CD14-positive monocyte (primary cell): Measurements from ENCODE around the gene ARHGAP10. TPM values are rescaled to one million over a fixed set of nuclear protein-coding genes. Genes with fewer than 3 reads are reported as not detected.

ENCODE experiments used
- DNase-seq, 3 donors: peaks; one replicate each; pipeline ENCODE4 v3.0.0-alpha.2; 2011 to 2022
- H2AFZ ChIP-seq: 2 replicates; pipeline ENCODE4 v1.6.0; 2012; ENCODE audit warnings: mild to moderate bottlenecking, low read depth, low read length, inconsistent platforms; ENCODE audit not compliant: insufficient read depth, poor library complexity, severe bottlenecking
- H3K27ac ChIP-seq, 2 donors: 1 replicate in 1 of 2; 2 replicates in 1 of 2; pipeline ENCODE4 v1.5.1; 2012 to 2013; ENCODE audit warnings: low read length in 2 of 2, control low read depth in 1 of 2, inconsistent platforms in 1 of 2, low read depth in 1 of 2, mild to moderate bottlenecking in 1 of 2
- H3K27me3 ChIP-seq, 2 donors: one replicate each; pipeline versions ENCODE4 v1.6.0 to v1.6.1; 2011 to 2013; ENCODE audit warnings: low read length in 2 of 2; ENCODE audit not compliant: control insufficient read depth in 2 of 2, insufficient read depth in 2 of 2
- H3K36me3 ChIP-seq, 2 donors: replicated peaks in 1 of 2; 1 replicate in 1 of 2; 2 replicates in 1 of 2; pipeline versions ENCODE4 v1.5.1 to v1.6.1; 2012 to 2013; ENCODE audit warnings: low read length in 2 of 2, control low read depth in 1 of 2, inconsistent platforms in 1 of 2, mild to moderate bottlenecking in 1 of 2; ENCODE audit not compliant: insufficient read depth in 2 of 2, control insufficient read depth in 1 of 2
- H3K4me1 ChIP-seq, 2 donors: 1 replicate in 1 of 2; 2 replicates in 1 of 2; pipeline versions ENCODE4 v1.5.1 to v1.6.1; 2012 to 2013; ENCODE audit warnings: low read length in 2 of 2, control low read depth in 1 of 2, inconsistent platforms in 1 of 2, mild to moderate bottlenecking in 1 of 2, moderate library complexity in 1 of 2; ENCODE audit not compliant: insufficient read depth in 2 of 2, control insufficient read depth in 1 of 2
- H3K4me2 ChIP-seq: replicated peaks from 2 replicates; pipeline ENCODE3; 2012; ENCODE audit warnings: low read length, moderate library complexity, mild to moderate bottlenecking; ENCODE audit not compliant: poor library complexity, severe bottlenecking; ENCODE audit errors: extremely low read depth
- H3K4me3 ChIP-seq, 3 experiments: fragments of 200-600 bp in 1 of 3; sonication (generic) in 1 of 3; replicated peaks in 1 of 3; 1 replicate in 2 of 3; 2 replicates in 1 of 3; pipeline ENCODE4 v1.5.1; 2011 to 2013; ENCODE audit warnings: low read length in 3 of 3, mild to moderate bottlenecking in 3 of 3, control low read depth in 2 of 3, low read depth in 2 of 3, inconsistent platforms in 1 of 3, moderate library complexity in 1 of 3
- H3K79me2 ChIP-seq: 2 replicates; pipeline ENCODE4 v1.6.0; 2012; ENCODE audit warnings: mild to moderate bottlenecking, control low read depth, inconsistent platforms, low read length, moderate library complexity; ENCODE audit not compliant: insufficient read depth
- H3K9ac ChIP-seq: 2 replicates; pipeline ENCODE4 v1.6.0; 2017; ENCODE audit warnings: low read length, mild to moderate bottlenecking; ENCODE audit not compliant: insufficient read depth, poor library complexity, severe bottlenecking
- H3K9me3 ChIP-seq, 2 donors: replicated peaks in 1 of 2; 1 replicate in 1 of 2; 2 replicates in 1 of 2; pipeline versions ENCODE4 v1.5.1 to v1.6.1; 2012 to 2013; ENCODE audit warnings: low read length in 2 of 2, control low read depth in 1 of 2; ENCODE audit not compliant: control insufficient read depth in 1 of 2, insufficient read depth in 1 of 2
- H4K20me1 ChIP-seq: 2 replicates; pipeline ENCODE4 v1.6.0; 2012; ENCODE audit warnings: mild to moderate bottlenecking, low read length, control low read depth, moderate library complexity; ENCODE audit not compliant: insufficient read depth
- H3K27ac Mint-ChIP-seq, 7 donors: one replicate each; pipeline ENCODE4 v1.8.0; 2020; ENCODE audit warnings: mild to moderate bottlenecking in 7 of 7, mixed read lengths in 7 of 7, moderate library complexity in 6 of 7, inconsistent platforms in 2 of 7
- H3K27me3 Mint-ChIP-seq, 3 donors: one replicate each; pipeline ENCODE4 v1.8.0; 2021 to 2022; ENCODE audit warnings: low read depth in 3 of 3, mild to moderate bottlenecking in 3 of 3, mixed read lengths in 3 of 3, moderate library complexity in 3 of 3, inconsistent platforms in 1 of 3
- H3K36me3 Mint-ChIP-seq, 2 donors: one replicate each; pipeline ENCODE4 v1.8.0; 2020; ENCODE audit warnings: mixed read lengths in 2 of 2, inconsistent platforms in 1 of 2, mild to moderate bottlenecking in 1 of 2
- H3K4me1 Mint-ChIP-seq: one replicate; pipeline ENCODE4 v1.8.0; 2020; ENCODE audit warnings: mild to moderate bottlenecking, mixed read lengths
- H3K4me3 Mint-ChIP-seq, 2 donors: one replicate each; pipeline ENCODE4 v1.8.0; 2020; ENCODE audit warnings: mild to moderate bottlenecking in 2 of 2, mixed read lengths in 2 of 2, moderate library complexity in 1 of 2
- H3K9me3 Mint-ChIP-seq, 7 donors: one replicate each; pipeline ENCODE4 v1.8.0; 2020 to 2022; ENCODE audit warnings: mixed read lengths in 7 of 7, mild to moderate bottlenecking in 6 of 7, moderate library complexity in 6 of 7, inconsistent platforms in 2 of 7
- WGBS: methylation state at CpG from one replicate; pipeline ENCODE4 v1.1.5; 2013; ENCODE audit warnings: missing lambda C conversion rate; ENCODE audit not compliant: insufficient coverage; 5-methylcytosine and 5-hydroxymethylcytosine counted together
- intact Hi-C, 2 donors: fragments of 100-400 bp; cut with micrococcal nuclease; formaldehyde crosslinking; loops; one replicate each; pipeline versions ENCODE4 v1.15.0 to v1.15.1; 2023
- polyA plus RNA-seq, 3 donors: library from polyadenylated mRNA; depleted of rRNA in 1 of 3; unstranded in 2 of 3; stranded (reverse) in 1 of 3; fragments of 300-500 nt in 2 of 3; fragments of >200 nt in 1 of 3; fragmentation: Illumina TruSeq in 2 of 3; gene quantifications; 1 replicate in 2 of 3; 2 replicates in 1 of 3; pipeline ENCODE4 v1.2.3, GENCODE V29; 2012 to 2021
- TF ChIP-seq, protein P1 (sequence below): fragments of 200-600 bp; IDR thresholded peaks from one replicate; pipeline ENCODE4 v1.8.0; 2022; ENCODE audit warnings: antibody characterized with exemption, mild to moderate bottlenecking

Gene ARHGAP10
- polyA plus RNA-seq, 3 donors, result 1.7 to 4.3 (median 3.0) TPM

DNA sequence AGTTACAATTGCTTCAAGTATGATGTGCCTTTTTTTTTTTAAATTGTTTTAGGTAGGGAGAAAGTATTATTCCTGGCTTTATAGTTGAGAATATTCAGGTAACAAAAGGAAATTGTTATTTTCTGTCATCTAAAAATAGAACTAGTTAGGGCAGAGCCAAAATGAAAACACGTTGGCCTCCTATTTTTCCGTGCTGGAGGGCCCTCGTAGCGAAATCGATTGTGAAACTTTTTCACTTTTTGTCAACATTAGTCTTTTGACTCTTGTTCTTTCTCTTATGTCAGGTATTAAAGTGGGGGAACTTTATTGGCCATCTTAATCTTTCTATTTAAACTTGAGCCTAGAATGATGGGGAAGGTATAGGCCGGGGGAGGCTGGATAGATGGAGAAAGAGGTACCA lies 104.9 kb downstream of the ARHGAP10 start:
- no peak for DNase-seq
- Mint-ChIP-seq H3K9me3 (peaks cover 0 to 3% (median 0%) of the 10 kb centered on the region in 7 donors), H3K36me3 (peaks cover 0 to 2% of the 10 kb centered on the region in 2 donors), H3K27me3 (peaks cover 0 to 2% (median 0%) of the 10 kb centered on the region in 3 donors), H3K4me3 (no peak overlapping the region), H3K4me1 (peaks cover 26% of the 10 kb centered on the region), H3K27ac (no peak overlapping the region)
- 66% methylated on average over 6 of the region's 6 CpGs for WGBS
- H3K4me1 ChIP-seq, result peaks cover 21 to 29% of the 10 kb centered on the region in 2 donors
- no peak overlapping the region for H3K4me2 ChIP-seq
- H3K9me3 ChIP-seq, result no peaks in the 10 kb centered on the region
- no peak overlapping the region for H3K4me3 ChIP-seq
- no peak overlapping the region for H2AFZ ChIP-seq
- intact Hi-C loops, result loop anchor here in 1 of 2 donors (10.0 kb wide), 1 partner anchor 608 kb away; the partner anchor contains the start of gene NR3C2
- no peaks in the 10 kb centered on the region for H3K79me2 ChIP-seq
- H3K9ac ChIP-seq, result no peak overlapping the region
- no peaks in the 10 kb centered on the region for H3K36me3 ChIP-seq
- H3K27ac ChIP-seq, result no peak overlapping the region
- H3K27me3 ChIP-seq, result no peaks in the 10 kb centered on the region
- H4K20me1 ChIP-seq, result no peaks in the 10 kb centered on the region
- TF ChIP-seq, protein P1, sequence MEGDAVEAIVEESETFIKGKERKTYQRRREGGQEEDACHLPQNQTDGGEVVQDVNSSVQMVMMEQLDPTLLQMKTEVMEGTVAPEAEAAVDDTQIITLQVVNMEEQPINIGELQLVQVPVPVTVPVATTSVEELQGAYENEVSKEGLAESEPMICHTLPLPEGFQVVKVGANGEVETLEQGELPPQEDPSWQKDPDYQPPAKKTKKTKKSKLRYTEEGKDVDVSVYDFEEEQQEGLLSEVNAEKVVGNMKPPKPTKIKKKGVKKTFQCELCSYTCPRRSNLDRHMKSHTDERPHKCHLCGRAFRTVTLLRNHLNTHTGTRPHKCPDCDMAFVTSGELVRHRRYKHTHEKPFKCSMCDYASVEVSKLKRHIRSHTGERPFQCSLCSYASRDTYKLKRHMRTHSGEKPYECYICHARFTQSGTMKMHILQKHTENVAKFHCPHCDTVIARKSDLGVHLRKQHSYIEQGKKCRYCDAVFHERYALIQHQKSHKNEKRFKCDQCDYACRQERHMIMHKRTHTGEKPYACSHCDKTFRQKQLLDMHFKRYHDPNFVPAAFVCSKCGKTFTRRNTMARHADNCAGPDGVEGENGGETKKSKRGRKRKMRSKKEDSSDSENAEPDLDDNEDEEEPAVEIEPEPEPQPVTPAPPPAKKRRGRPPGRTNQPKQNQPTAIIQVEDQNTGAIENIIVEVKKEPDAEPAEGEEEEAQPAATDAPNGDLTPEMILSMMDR, result no peak

DNA sequence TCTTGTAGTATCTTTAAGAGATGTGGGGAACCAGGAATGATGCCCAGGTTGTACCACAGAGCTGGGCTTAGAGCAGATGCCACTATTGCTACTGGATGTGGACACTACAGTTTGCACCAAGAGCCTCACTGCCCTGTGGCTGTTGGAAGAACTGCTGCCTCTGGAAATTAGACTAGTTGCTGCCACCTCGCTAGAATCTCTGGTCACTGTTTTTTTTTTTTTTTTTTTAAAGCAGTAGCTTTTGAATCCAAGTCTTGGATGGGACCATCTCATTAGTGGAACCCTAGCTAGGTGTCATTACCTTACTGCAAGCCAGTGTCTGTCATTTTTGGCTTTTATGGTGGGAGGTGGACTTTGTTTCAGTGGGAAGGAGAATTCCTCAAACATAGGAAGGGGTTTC lies 105.5 kb downstream of the ARHGAP10 start:
- Mint-ChIP-seq H3K36me3 (peaks cover 0 to 3% of the 10 kb centered on the region in 2 donors), H3K9me3 (peaks cover 0 to 3% (median 0%) of the 10 kb centered on the region in 7 donors), H3K4me3 (no peak overlapping the region), H3K27me3 (peaks cover 0 to 2% (median 0%) of the 10 kb centered on the region in 3 donors), H3K27ac (no peak overlapping the region), H3K4me1 (peaks cover 22% of the 10 kb centered on the region)
- no peaks in the 10 kb centered on the region for H3K36me3 ChIP-seq
- intact Hi-C loops, result loop anchor here in 1 of 2 donors (10.0 kb wide), 1 partner anchor 607 kb away; the partner anchor contains the start of gene NR3C2
- no peak overlapping the region for H2AFZ ChIP-seq
- no peak overlapping the region for H3K27ac ChIP-seq
- H3K9ac ChIP-seq, result no peak overlapping the region
- no CpG with 5 or more reads among the region's 1 CpG for WGBS
- no peaks in the 10 kb centered on the region for H4K20me1 ChIP-seq
- H3K4me2 ChIP-seq, result no peak overlapping the region
- H3K27me3 ChIP-seq, result no peaks in the 10 kb centered on the region
- DNase-seq, result no peak
- peaks cover 15 to 25% of the 10 kb centered on the region in 2 donors for H3K4me1 ChIP-seq
- TF ChIP-seq, protein P1, result peak; percentile 21
- no peaks in the 10 kb centered on the region for H3K9me3 ChIP-seq
- no peaks in the 10 kb centered on the region for H3K79me2 ChIP-seq
- H3K4me3 ChIP-seq, result no peak overlapping the region
